Activated CD4-positive, alpha-beta T cell treated with anti-CD3 and anti-CD28 coated beads, Interleukin-2, amount 10 ng/mL, durations not matched to agents 7 days and 5 days (primary cell): Measurements from ENCODE around the gene SMIM21. TPM values are rescaled to one million over a fixed set of nuclear protein-coding genes. Genes with fewer than 3 reads are reported as not detected.

Experiments used
- CTCF ChIA-PET: fragments of 350-600 bp; sonication (Branson Sonifier 250); formaldehyde crosslinking; loops from one replicate; lab custom pipeline; 2021; ENCODE audit warnings: antibody characterized with exemption; lab: Charles Lee
- POLR2A ChIA-PET: fragments of 350-600 bp; sonication (Branson Sonifier 250); formaldehyde crosslinking; loops from one replicate; lab custom pipeline; 2021; ENCODE audit warnings: antibody characterized with exemption; lab: Charles Lee
- DNase-seq: peaks from one replicate; pipeline ENCODE4 v3.0.0-alpha.2; 2020
- H3K27ac Mint-ChIP-seq: one replicate; pipeline ENCODE4 v1.8.0; 2021; ENCODE audit warnings: mild to moderate bottlenecking, moderate library complexity, mixed read lengths
- H3K27me3 Mint-ChIP-seq: one replicate; pipeline ENCODE4 v1.8.0; 2021; ENCODE audit warnings: mixed read lengths
- H3K36me3 Mint-ChIP-seq: one replicate; pipeline ENCODE4 v1.8.0; 2021; ENCODE audit warnings: low read depth, mixed read lengths
- H3K4me1 Mint-ChIP-seq: one replicate; pipeline ENCODE4 v1.8.0; 2021; ENCODE audit warnings: mixed read lengths
- H3K4me3 Mint-ChIP-seq: one replicate; pipeline ENCODE4 v1.8.0; 2021; ENCODE audit warnings: mild to moderate bottlenecking, moderate library complexity, mixed read lengths
- H3K9me3 Mint-ChIP-seq: one replicate; pipeline ENCODE4 v1.8.0; 2021; ENCODE audit warnings: mixed read lengths
- total RNA-seq, 2 experiments: library from RNA; stranded (reverse); gene quantifications; one replicate each; pipeline ENCODE4 v1.2.3, GENCODE V29; 2021

The SMIM21 gene
- total RNA-seq, 2 experiments from 2014 or later = not detected

- Mint-ChIP-seq H3K4me1 (no peaks in the 10 kb centered on the region), H3K27me3 (no peaks in the 10 kb centered on the region), H3K36me3 (no peaks in the 10 kb centered on the region), H3K9me3 (no peaks in the 10 kb centered on the region), H3K4me3 (no peak overlapping the region), H3K27ac (no peak overlapping the region)
- ChIA-PET CTCF (no interaction called here), POLR2A (no interaction called here)
- no peak for DNase-seq
Measured at GRCh38 chr18:75364512-75365253, 62.8 kb downstream of the SMIM21 start.

GRCh38 chr18:75363446-75364225 lies 63.9 kb downstream of the SMIM21 start:
- Mint-ChIP-seq H3K4me3 (no peak overlapping the region), H3K27me3 (no peaks in the 10 kb centered on the region), H3K9me3 (no peaks in the 10 kb centered on the region), H3K36me3 (no peaks in the 10 kb centered on the region), H3K27ac (no peak overlapping the region), H3K4me1 (no peaks in the 10 kb centered on the region)
- POLR2A ChIA-PET = interaction anchor here (0.6 kb wide), 1 partner anchor 97 kb away, joined by 3 read pairs; no protein-coding TSS in a partner anchor
- DNase-seq = no peak
- CTCF ChIA-PET = interaction anchor here (0.6 to 0.7 kb wide), 2 partner anchors 16 to 1703 kb away, joined by 3 to 4 read pairs; no protein-coding TSS in a partner anchor

- no peaks in the 10 kb centered on the region for H3K27me3 Mint-ChIP-seq
- no peak for DNase-seq
- H3K27ac Mint-ChIP-seq = no peak overlapping the region
- H3K36me3 Mint-ChIP-seq = no peaks in the 10 kb centered on the region
- H3K4me1 Mint-ChIP-seq = no peaks in the 10 kb centered on the region
- H3K4me3 Mint-ChIP-seq = no peak overlapping the region
- ChIA-PET POLR2A (no interaction called here), CTCF (interaction anchor here (0.6 kb wide), 1 partner anchor 14 kb away, joined by 3 read pairs; no protein-coding TSS in a partner anchor)
- no peaks in the 10 kb centered on the region for H3K9me3 Mint-ChIP-seq
Measured at GRCh38 chr18:75362435-75362834, 65.1 kb downstream of the SMIM21 start.

GRCh38 chr18:75360941-75361340 lies 66.6 kb downstream of the SMIM21 start:
- Mint-ChIP-seq H3K9me3 (peaks cover 6% of the 10 kb centered on the region), H3K27ac (no peak overlapping the region), H3K36me3 (no peaks in the 10 kb centered on the region), H3K27me3 (no peaks in the 10 kb centered on the region), H3K4me3 (no peak overlapping the region), H3K4me1 (no peaks in the 10 kb centered on the region)
- DNase-seq = no peak
- ChIA-PET CTCF (no interaction called here), POLR2A (no interaction called here)

- H3K27me3 Mint-ChIP-seq = no peaks in the 10 kb centered on the region
- no peak overlapping the region for H3K4me3 Mint-ChIP-seq
- DNase-seq = no peak
- CTCF ChIA-PET = no interaction called here
- no peak overlapping the region for H3K27ac Mint-ChIP-seq
- H3K4me1 Mint-ChIP-seq = no peaks in the 10 kb centered on the region
- POLR2A ChIA-PET = no interaction called here
- H3K36me3 Mint-ChIP-seq = no peaks in the 10 kb centered on the region
- peaks cover 8% of the 10 kb centered on the region for H3K9me3 Mint-ChIP-seq
Measured at GRCh38 chr18:75360215-75360614, 67.3 kb downstream of the SMIM21 start.

Other genes with a start within 250 kb of the SMIM21 start
- gene PTGR3, start 218.6 kb downstream of the SMIM21 start, total RNA-seq = 10 to 100 TPM; 35.8 to 38.6 TPM
- 10 to 100 TPM; 22.0 to 23.6 TPM for gene TSHZ1, start 216.9 kb downstream of the SMIM21 start, total RNA-seq